ENCODE measurements around the gene CEND1.

GRCh38 chr11:776263-776560 is 13.7 kb downstream of the CEND1 start:
- TF ChIP-seq TAF1 (IDR thresholded peaks at IDR 0.05; ENCODE audit: borderline replicate concordance, insufficient read depth, low read length) (no peak), POLR2AphosphoS5 (IDR thresholded peaks at IDR 0.05; ENCODE audit: low read depth, low read length) (no peak), REST (IDR thresholded peaks at IDR 0.05; ENCODE audit: insufficient read depth in 1 of 2, low read depth in 2 of 2, low read length in 2 of 2) (no peak), FOXP2 (optimal IDR thresholded peaks at IDR 0.05; ENCODE audit: borderline replicate concordance, extremely low read depth, extremely low read length, insufficient read depth) (no peak)

Measured in PFSK-1 (cell line).